HEK293 (cell line): ENCODE data around the gene BDNF.

Experiments used
- CTCF ChIA-PET: fragments of 350-600 bp; formaldehyde crosslinking; extraction: SDS; loops from one replicate; lab custom pipeline; 2021; ENCODE audit warnings: antibody characterized with exemption; lab: Yijun Ruan, JAX
- POLR2A ChIA-PET: fragments of 300-600 bp; formaldehyde crosslinking; extraction: SDS; loops from one replicate; lab custom pipeline; 2020; ENCODE audit warnings: antibody characterized with exemption, inconsistent platforms; lab: Yijun Ruan, JAX
- H3K27ac ChIP-seq: fragments of 200-500 bp; sonication (Bioruptor generic); 2 replicates; pipeline ENCODE4 v1.5.1; 2014; ENCODE audit warnings: low read depth, low read length, control low read depth, inconsistent platforms; ENCODE audit errors: extremely low read depth
- H3K36me3 ChIP-seq, 2 experiments: fragments of 200-500 bp in 1 of 2; sonication (Bioruptor generic) in 1 of 2; 1 replicate in 1 of 2; 2 replicates in 1 of 2; pipeline ENCODE4 v1.5.1; 2014 to 2017; ENCODE audit warnings: inconsistent platforms in 2 of 2, low read length in 2 of 2; ENCODE audit not compliant: control insufficient read depth in 2 of 2, insufficient read depth in 1 of 2
- H3K4me1 ChIP-seq: fragments of 200-500 bp; sonication (Bioruptor generic); 2 replicates; pipeline ENCODE4 v1.5.1; 2014; ENCODE audit warnings: mild to moderate bottlenecking, low read length, inconsistent platforms; ENCODE audit not compliant: control insufficient read depth, insufficient read depth
- H3K4me3 ChIP-seq: 2 replicates; pipeline ENCODE4 v1.5.1; 2011; ENCODE audit warnings: low read depth, mild to moderate bottlenecking, control low read depth, low read length, moderate library complexity
- H3K9me3 ChIP-seq: fragments of 200-500 bp; sonication (Bioruptor generic); 2 replicates; pipeline ENCODE4 v1.5.1; 2014; ENCODE audit warnings: low read depth, low read length, inconsistent platforms; ENCODE audit not compliant: control insufficient read depth, insufficient read depth
- FEZF1 ChIP-seq: fragments of 450-650 bp; formaldehyde crosslinking; IDR thresholded peaks from 2 replicates; pipeline ENCODE4 v1.5.1; 2016; ENCODE audit warnings: missing biosample characterization, missing genetic modification characterization
- KLF9 ChIP-seq: fragments of 450-650 bp; formaldehyde crosslinking; IDR thresholded peaks from 2 replicates; pipeline ENCODE4 v1.5.1; 2016; ENCODE audit warnings: missing biosample characterization, missing genetic modification characterization, low read depth
- SP2 ChIP-seq: fragments of 450-650 bp; formaldehyde crosslinking; IDR thresholded peaks from 2 replicates; pipeline ENCODE4 v1.5.1; 2016; ENCODE audit warnings: missing biosample characterization, missing genetic modification characterization
- TCF7L2 ChIP-seq: IDR thresholded peaks from 2 replicates; pipeline ENCODE4 v1.6.1; 2011; ENCODE audit warnings: low read depth, mild to moderate bottlenecking, inconsistent platforms, low read length, moderate library complexity, borderline replicate concordance
- ZBTB21 ChIP-seq: fragments of 450-650 bp; formaldehyde crosslinking; IDR thresholded peaks from 2 replicates; pipeline ENCODE4 v1.5.1; 2017; ENCODE audit warnings: missing biosample characterization, missing genetic modification characterization
- ZBTB8A ChIP-seq: fragments of 450-650 bp; formaldehyde crosslinking; IDR thresholded peaks from 2 replicates; pipeline ENCODE4 v1.5.1; 2016; ENCODE audit warnings: missing biosample characterization, missing genetic modification characterization
- ZIC2 ChIP-seq: fragments of 450-650 bp; formaldehyde crosslinking; IDR thresholded peaks from 2 replicates; pipeline ENCODE4 v1.5.1; 2016; ENCODE audit warnings: missing biosample characterization, missing genetic modification characterization
- ZNF169 ChIP-seq: fragments of 450-650 bp; formaldehyde crosslinking; IDR thresholded peaks from 2 replicates; pipeline ENCODE4 v1.5.1; 2016; ENCODE audit warnings: missing biosample characterization, missing genetic modification characterization
- ZNF398 ChIP-seq: fragments of 450-650 bp; formaldehyde crosslinking; IDR thresholded peaks from 2 replicates; pipeline ENCODE4 v1.5.1; 2017; ENCODE audit warnings: missing biosample characterization, missing genetic modification characterization
- ZNF423 ChIP-seq: fragments of 450-650 bp; formaldehyde crosslinking; IDR thresholded peaks from 2 replicates; pipeline ENCODE4 v1.5.1; 2016; ENCODE audit warnings: missing biosample characterization, missing genetic modification characterization
- ZNF518A ChIP-seq: fragments of 450-650 bp; formaldehyde crosslinking; conservative IDR thresholded peaks from 2 replicates; pipeline ENCODE4 v1.5.1; 2016; ENCODE audit warnings: low read depth, missing biosample characterization, missing genetic modification characterization
- ZNF560 ChIP-seq: fragments of 450-650 bp; formaldehyde crosslinking; IDR thresholded peaks from 2 replicates; pipeline ENCODE4 v1.5.1; 2017; ENCODE audit warnings: missing biosample characterization, missing genetic modification characterization, borderline replicate concordance
- ZSCAN23 ChIP-seq: fragments of 450-650 bp; formaldehyde crosslinking; IDR thresholded peaks from 2 replicates; pipeline ENCODE4 v1.5.1; 2016; ENCODE audit warnings: missing biosample characterization, missing genetic modification characterization
- TF ChIP-seq, protein P1 (sequence below): fragments of 450-650 bp; formaldehyde crosslinking; IDR thresholded peaks from 2 replicates; pipeline ENCODE4 v1.5.1; 2016; ENCODE audit warnings: missing biosample characterization, missing genetic modification characterization
- TF ChIP-seq, protein P2 (sequence below): fragments of 450-650 bp; formaldehyde crosslinking; IDR thresholded peaks from 2 replicates; pipeline ENCODE4 v1.5.1; 2016; ENCODE audit warnings: missing biosample characterization, missing genetic modification characterization
- TF ChIP-seq, protein P3 (sequence below): fragments of 450-650 bp; formaldehyde crosslinking; IDR thresholded peaks from 2 replicates; pipeline ENCODE4 v1.5.1; 2016; ENCODE audit warnings: missing biosample characterization, missing genetic modification characterization
- TF ChIP-seq, protein P4 (sequence below): sonication (generic); formaldehyde crosslinking; IDR thresholded peaks from 2 replicates; pipeline ENCODE4 v1.8.1; 2022; ENCODE audit warnings: mild to moderate bottlenecking, moderate library complexity, missing genetic modification reagents

The BDNF gene

DNA sequence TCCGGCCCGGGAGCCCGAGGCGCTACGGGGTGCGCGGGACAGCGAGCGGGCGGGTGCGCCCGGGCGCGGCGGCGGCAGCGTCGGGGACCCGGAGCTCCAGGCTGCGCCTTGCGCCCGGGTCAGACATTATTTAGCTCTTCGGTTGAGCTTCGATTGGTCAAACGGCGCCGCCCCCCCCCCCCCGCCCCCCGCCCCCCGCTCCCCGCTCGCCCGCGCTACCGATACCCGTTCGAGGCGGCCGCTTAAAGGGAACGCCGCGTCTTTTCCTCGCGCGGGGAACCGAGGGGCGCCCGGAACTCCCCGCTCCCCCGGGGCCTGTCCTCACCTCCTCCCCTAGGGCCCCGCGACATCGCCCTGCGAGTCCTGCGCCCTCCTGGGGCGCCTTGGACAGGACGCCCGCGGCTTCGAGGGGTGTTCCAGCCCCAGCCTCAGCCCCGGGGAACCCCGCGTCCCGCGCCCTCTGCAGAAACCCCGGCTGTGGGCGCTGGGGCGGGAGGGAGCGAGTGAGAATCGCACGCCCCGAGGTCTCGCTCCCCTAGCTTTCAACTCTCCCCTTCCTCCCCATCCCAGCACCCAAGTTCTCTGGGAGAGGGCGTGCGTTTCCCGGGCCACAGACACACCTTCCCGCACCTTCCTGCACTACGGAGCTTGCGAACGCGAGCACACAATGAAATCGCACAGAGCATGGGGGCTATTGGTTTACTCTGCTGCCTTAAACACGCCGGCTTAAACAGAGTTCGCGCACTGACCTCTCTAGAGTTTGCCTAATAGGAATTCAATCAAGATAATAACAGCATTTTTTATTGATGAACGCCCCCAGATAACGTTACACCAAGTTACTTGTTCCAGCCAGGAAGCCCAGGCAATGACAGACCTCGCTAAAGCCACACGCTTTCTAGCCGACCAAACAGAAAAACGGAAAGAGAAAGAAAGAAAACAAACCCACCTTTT is at the start of gene BDNF:
Gene BDNF, minus strand, starts transcription at position 105 of the 951 bp plus-strand sequence. CDS start 41,891 bp downstream, outside the sequence.
- CTCF ChIA-PET = interaction anchor here (0.6 to 3.5 kb wide), 12 partner anchors 10 to 1629 kb away, joined by 3 to 21 read pairs (median 4); no protein-coding TSS in a partner anchor
- peak within 1 kb of the TSS; percentile 40; the same call in 1 of the 2 replicates for H3K27ac ChIP-seq
- POLR2A ChIA-PET = interaction anchor here (0.6 to 2.2 kb wide), 5 partner anchors 16 to 1413 kb away, joined by 3 to 9 read pairs (median 4); partner anchors contain the start of genes KIF18A and METTL15
- TF ChIP-seq ZNF423 (tag by site-specific recombination) (0 out of 2 replicates have a peak, but pooled peaks have one; percentile 44), ZNF560 (no peak), ZNF169 (tag by site-specific recombination) (no peak), ZSCAN23 (tag by site-specific recombination) (no peak), ZNF398 (tag by site-specific recombination) (peak; percentile 88), KLF9 (tag by site-specific recombination) (peak; percentile 48; the same call in 1 of the 2 replicates), ZIC2 (peak; percentile 61; the same call in 1 of the 2 replicates), SP2 (tag by site-specific recombination) (peak; percentile 21; the same call in 1 of the 2 replicates), ZBTB21 (no peak), ZBTB8A (peak; percentile 90), ZNF518A (tag by site-specific recombination) (no peak), TCF7L2 (no peak), FEZF1 (no peak)
- TF ChIP-seq, protein P1, sequence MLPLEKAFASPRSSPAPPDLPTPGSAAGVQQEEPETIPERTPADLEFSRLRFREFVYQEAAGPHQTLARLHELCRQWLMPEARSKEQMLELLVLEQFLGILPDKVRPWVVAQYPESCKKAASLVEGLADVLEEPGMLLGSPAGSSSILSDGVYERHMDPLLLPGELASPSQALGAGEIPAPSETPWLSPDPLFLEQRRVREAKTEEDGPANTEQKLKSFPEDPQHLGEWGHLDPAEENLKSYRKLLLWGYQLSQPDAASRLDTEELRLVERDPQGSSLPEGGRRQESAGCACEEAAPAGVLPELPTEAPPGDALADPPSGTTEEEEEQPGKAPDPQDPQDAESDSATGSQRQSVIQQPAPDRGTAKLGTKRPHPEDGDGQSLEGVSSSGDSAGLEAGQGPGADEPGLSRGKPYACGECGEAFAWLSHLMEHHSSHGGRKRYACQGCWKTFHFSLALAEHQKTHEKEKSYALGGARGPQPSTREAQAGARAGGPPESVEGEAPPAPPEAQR (tag by site-specific recombination) = no peak
- TF ChIP-seq, protein P2, sequence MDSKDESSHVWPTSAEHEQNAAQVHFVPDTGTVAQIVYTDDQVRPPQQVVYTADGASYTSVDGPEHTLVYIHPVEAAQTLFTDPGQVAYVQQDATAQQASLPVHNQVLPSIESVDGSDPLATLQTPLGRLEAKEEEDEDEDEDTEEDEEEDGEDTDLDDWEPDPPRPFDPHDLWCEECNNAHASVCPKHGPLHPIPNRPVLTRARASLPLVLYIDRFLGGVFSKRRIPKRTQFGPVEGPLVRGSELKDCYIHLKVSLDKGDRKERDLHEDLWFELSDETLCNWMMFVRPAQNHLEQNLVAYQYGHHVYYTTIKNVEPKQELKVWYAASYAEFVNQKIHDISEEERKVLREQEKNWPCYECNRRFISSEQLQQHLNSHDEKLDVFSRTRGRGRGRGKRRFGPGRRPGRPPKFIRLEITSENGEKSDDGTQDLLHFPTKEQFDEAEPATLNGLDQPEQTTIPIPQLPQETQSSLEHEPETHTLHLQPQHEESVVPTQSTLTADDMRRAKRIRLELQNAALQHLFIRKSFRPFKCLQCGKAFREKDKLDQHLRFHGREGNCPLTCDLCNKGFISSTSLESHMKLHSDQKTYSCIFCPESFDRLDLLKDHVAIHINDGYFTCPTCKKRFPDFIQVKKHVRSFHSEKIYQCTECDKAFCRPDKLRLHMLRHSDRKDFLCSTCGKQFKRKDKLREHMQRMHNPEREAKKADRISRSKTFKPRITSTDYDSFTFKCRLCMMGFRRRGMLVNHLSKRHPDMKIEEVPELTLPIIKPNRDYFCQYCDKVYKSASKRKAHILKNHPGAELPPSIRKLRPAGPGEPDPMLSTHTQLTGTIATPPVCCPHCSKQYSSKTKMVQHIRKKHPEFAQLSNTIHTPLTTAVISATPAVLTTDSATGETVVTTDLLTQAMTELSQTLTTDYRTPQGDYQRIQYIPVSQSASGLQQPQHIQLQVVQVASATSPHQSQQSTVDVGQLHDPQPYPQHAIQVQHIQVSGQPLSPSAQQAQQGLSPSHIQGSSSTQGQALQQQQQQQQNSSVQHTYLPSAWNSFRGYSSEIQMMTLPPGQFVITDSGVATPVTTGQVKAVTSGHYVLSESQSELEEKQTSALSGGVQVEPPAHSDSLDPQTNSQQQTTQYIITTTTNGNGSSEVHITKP (tag by site-specific recombination) = peak; percentile 48
- TF ChIP-seq, protein P3, sequence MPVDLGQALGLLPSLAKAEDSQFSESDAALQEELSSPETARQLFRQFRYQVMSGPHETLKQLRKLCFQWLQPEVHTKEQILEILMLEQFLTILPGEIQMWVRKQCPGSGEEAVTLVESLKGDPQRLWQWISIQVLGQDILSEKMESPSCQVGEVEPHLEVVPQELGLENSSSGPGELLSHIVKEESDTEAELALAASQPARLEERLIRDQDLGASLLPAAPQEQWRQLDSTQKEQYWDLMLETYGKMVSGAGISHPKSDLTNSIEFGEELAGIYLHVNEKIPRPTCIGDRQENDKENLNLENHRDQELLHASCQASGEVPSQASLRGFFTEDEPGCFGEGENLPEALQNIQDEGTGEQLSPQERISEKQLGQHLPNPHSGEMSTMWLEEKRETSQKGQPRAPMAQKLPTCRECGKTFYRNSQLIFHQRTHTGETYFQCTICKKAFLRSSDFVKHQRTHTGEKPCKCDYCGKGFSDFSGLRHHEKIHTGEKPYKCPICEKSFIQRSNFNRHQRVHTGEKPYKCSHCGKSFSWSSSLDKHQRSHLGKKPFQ (tag by site-specific recombination) = no peak
- TF ChIP-seq, protein P4, sequence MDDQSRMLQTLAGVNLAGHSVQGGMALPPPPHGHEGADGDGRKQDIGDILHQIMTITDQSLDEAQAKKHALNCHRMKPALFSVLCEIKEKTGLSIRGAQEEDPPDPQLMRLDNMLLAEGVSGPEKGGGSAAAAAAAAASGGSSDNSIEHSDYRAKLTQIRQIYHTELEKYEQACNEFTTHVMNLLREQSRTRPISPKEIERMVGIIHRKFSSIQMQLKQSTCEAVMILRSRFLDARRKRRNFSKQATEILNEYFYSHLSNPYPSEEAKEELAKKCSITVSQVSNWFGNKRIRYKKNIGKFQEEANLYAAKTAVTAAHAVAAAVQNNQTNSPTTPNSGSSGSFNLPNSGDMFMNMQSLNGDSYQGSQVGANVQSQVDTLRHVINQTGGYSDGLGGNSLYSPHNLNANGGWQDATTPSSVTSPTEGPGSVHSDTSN = no peak

More for the DNA sequence above, at the start of gene BDNF:
- H3K4me3 ChIP-seq = peak within 1 kb of the TSS; percentile 88
- no peaks in the 10 kb centered on the region for H3K36me3 ChIP-seq
- H3K4me1 ChIP-seq = no peaks in the 10 kb centered on the region
- H3K9me3 ChIP-seq = no peaks in the 10 kb centered on the region
